Pons (tissue), 1 donor: Measurements from ENCODE around the gene FREM2.
A peak's percentile ranks its signal among the peaks of the same experiment; 100 is the strongest.

ENCODE experiments used
- DNase-seq: peaks from one replicate; pipeline ENCODE4 v3.0.0-alpha.2; 2016; ENCODE audit warnings: low spot score

The FREM2 gene

DNA sequence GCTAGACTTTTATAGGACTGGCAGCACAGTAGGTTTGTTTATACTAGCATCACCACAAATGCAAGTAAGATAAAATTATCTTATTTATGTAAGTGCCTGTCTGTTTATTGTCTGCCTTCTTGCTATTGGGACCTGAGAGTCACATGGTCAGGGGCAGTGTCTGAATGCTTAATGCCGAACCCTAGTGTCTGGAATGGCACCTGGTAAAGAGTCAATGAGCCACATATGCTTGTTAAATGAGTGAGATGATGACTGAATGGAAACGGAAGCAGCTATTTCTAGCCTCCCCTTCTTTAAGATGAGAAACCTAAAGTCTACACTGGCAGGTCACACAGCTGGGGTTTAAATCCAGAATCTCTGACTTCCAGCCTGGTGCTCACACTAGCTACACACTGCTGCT, 211.6 kb downstream of the FREM2 start:
- DNase-seq = no peak

DNA sequence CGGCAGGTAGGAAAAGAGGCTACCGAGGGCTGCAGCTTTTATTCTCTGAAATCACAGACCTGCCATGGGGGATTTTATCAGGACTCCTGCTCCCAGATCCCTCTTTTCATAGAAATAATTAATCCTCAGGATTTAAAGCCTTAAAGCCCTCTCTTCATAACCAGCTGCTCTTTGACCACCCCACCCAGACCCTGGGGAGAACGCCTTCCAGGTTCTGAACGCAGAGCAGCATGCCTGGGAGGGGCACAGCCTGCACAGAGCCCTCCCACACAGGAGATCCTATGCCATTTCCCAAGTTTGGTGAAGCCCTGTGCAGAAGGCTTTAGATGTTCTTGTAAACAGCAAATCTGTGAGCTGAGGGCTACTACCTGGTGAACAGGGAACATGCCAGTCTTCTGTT, 212.7 kb downstream of the FREM2 start:
- no peak for DNase-seq

DNA sequence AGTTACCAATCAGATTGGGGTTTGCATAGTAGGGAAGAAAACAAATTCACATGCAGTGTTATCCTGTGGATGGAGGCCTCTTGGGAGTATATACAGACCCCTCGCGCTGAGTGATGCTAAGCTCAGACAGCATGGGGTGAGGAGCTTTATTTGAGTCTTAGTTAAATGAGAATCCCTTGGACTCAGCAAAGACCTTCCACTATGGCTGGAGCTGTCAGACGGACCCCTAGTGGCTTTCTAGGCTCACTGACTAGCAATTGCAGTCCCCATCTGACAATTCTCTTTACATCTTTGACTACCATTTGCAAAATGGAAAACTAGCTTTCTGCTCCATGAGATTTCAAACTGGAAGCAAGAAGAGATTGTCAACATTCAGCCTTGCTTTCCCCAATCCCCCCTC, 213.3 kb downstream of the FREM2 start:
- peak; percentile 37 for DNase-seq

- peak; percentile 13 for DNase-seq
Measured at GRCh38 chr13:38902551-38902950, 215.7 kb downstream of the FREM2 start.

DNA sequence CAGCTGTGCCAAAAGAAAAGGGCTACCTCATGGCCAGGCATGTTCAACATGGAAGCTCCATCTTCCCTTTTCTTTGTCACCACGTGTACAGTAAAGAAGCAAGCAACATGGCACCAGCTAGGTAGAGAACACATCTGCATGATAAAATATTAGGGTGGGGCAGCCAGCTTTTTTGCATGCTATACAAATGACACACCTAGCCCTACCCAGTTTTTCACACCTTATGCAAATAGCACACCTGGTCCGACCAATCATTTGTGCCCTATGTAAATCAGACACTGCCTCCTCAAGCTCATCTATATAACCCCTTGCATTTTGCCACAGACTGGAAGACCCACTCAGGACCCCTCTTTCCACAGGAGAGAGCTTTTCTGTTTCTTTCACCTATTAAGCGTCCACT, 218.2 kb downstream of the FREM2 start:
- no peak for DNase-seq

DNA sequence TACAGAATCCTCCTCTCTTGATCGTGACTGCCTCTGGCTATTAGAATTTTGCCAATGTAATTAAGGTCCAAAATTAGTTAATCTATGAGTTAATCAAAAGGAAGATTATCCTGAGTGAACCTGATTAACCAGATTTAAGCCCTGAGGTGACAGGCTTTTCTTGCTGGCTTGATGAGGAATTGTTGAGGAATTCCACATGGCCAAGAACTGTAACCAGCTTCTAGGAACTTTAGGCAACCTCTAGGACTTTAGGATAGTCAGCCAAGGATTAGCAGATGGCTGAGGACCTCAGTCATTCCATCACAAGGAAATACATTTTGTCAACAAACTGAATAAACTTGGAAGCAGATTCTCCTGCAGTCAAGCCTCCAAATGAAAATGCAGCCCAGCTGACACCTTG, 219.0 kb downstream of the FREM2 start:
- no peak for DNase-seq

DNA sequence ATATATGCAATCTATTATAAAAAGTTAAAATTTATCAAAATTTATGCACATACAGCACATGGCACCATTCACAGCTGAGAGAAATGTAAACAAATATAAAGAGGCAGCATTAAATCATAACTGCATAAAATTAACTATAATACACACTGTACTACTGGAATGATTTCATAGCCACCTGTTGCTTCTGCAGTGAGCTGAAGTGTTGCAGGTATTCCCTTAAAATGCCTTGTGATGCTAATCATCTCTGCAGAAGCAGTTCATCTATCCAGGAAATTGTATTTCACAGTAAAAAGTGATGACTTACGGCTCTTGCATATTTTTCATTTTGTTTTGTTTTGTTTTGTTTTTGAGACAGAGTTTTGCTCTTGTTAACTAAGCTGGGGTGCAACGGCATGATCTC, 221.7 kb downstream of the FREM2 start:
- no peak for DNase-seq

DNA sequence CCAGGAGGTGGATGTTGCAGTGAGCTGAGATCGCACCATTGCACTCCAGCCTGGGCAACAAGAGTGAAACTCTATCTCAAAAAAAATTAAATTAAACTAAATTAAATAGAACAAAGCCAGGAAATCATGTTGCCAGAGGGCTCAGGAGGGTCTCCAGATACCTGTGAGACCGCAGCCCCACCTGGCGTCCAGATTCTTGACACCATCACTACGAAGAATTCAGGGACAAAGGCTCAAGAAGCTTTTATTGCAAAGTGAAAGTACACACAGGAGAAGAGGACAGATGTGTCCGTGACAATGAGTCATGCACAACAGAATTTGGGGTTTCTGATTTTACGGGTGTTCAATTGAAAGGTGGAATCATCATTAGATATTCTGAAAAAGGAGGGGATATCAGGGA, 227.2 kb downstream of the FREM2 start:
- no peak for DNase-seq

- no peak for DNase-seq
Measured at GRCh38 chr13:38921081-38921480, 234.2 kb downstream of the FREM2 start.

- no peak for DNase-seq
Measured at GRCh38 chr13:38922170-38922569, 235.3 kb downstream of the FREM2 start.

DNA sequence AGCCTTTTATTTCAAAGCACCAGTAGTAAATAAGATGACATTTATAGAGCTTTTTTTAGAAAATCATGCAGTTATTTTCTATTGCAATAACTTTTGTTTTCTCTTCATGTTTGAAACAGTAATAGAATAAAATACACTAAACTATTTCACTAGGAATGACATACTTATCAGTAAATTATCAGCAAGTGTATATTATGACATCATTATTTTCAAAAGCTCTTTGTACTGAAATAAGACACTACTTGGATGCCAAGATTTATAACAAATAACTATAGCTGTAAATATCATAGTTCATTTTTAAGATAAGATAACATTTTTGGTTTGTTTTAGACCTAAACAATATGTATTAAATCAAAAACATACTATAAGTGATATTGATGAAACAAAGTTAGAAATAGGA, 246.9 kb downstream of the FREM2 start:
- no peak for DNase-seq
